Panc1 (cell line): Measurements from ENCODE around the gene RAB22A.

Source experiments
- CTCF ChIP-seq: fragments of 450-650 bp; IDR thresholded peaks from 2 replicates; pipeline ENCODE4 v1.5.1; 2017; ENCODE audit warnings: mild to moderate bottlenecking
- POLR2AphosphoS5 ChIP-seq: IDR thresholded peaks from 2 replicates; pipeline ENCODE4 v1.6.1; 2012; ENCODE audit warnings: mild to moderate bottlenecking, low read depth, low read length, moderate library complexity
- SIN3A ChIP-seq: IDR thresholded peaks from 2 replicates; pipeline ENCODE4 v1.6.1; 2012; ENCODE audit warnings: low read depth, mild to moderate bottlenecking, low read length, moderate library complexity, borderline replicate concordance; ENCODE audit not compliant: insufficient read depth

DNA sequence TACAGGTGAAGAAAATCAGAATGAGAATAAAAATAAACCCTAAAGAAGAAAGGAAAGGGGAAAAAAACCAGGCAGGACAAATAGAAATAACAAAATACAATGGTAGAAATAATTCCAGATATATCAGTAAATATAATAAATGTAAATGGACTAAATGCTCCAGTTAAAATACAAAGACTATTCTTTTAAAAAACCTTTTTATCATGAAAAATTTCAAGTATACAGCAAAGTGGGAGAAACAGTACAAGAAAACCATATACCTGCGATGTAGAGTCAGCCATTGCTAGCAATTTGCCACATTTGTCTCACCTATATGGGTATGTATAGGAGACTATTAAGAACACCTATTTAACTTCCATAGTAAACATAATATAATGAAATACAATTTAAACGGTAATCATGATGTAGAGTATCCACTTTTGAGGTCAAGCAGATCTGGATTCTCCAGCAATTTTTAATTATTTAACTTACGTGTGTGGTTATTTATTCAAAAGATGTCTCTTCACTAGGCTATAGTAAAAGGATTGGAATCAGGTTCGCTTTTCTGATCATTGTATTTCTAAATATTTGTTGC is 78.6 kb downstream of the RAB22A start:
- TF ChIP-seq CTCF = no peak
- TF ChIP-seq SIN3A = no peak
- TF ChIP-seq POLR2AphosphoS5 = no peak
